GDM1 (cell line): ENCODE measurements around the gene HIVEP1.
"Not testable (repeated sequence)": the region's sequence is repeated elsewhere in the genome, so short reads cannot be mapped to it uniquely, and the experiment has no call there.

Source experiments
- DNase-seq: peaks from one replicate; lab custom pipeline; 2025; lab: John Stamatoyannopoulos, UW

HIVEP1 gene

GRCh38 chr6:12088531-12088930 lies 76.4 kb downstream of the HIVEP1 start:
- DNase-seq, result no peak

GRCh38 chr6:12090714-12091113 lies 78.6 kb downstream of the HIVEP1 start:
- DNase-seq, result no peak

GRCh38 chr6:12092762-12093161 lies 80.7 kb downstream of the HIVEP1 start:
- DNase-seq, result no peak

- no peak for DNase-seq
Observed at GRCh38 chr6:12094689-12095088, 82.6 kb downstream of the HIVEP1 start.

- no peak for DNase-seq
Observed at GRCh38 chr6:12096342-12096741, 84.2 kb downstream of the HIVEP1 start.

GRCh38 chr6:12097791-12098190 lies 85.7 kb downstream of the HIVEP1 start:
- no peak for DNase-seq

GRCh38 chr6:12099623-12100338 lies 87.7 kb downstream of the HIVEP1 start:
- DNase-seq, result no peak

- DNase-seq, result no peak
Observed at GRCh38 chr6:12101048-12101447, 88.9 kb downstream of the HIVEP1 start.

- DNase-seq, result no peak
Observed at GRCh38 chr6:12101653-12102312, 89.7 kb downstream of the HIVEP1 start.

GRCh38 chr6:12102350-12102749 lies 90.2 kb downstream of the HIVEP1 start:
- no peak for DNase-seq

- DNase-seq, result no peak
Observed at GRCh38 chr6:12103158-12103557, 91.0 kb downstream of the HIVEP1 start.

GRCh38 chr6:12105271-12105670 lies 93.2 kb downstream of the HIVEP1 start:
- no peak for DNase-seq

- DNase-seq, result not testable (repeated sequence)
Observed at GRCh38 chr6:12108376-12108775, 96.3 kb downstream of the HIVEP1 start.

- no peak for DNase-seq
Observed at GRCh38 chr6:12110523-12111362, 98.6 kb downstream of the HIVEP1 start.

- DNase-seq, result no peak
Observed at GRCh38 chr6:12111363-12111670, 99.2 kb downstream of the HIVEP1 start.

- no peak for DNase-seq
Observed at GRCh38 chr6:12112540-12113189, 100.6 kb downstream of the HIVEP1 start.

GRCh38 chr6:12113190-12113577 lies 101.1 kb downstream of the HIVEP1 start:
- no peak for DNase-seq

GRCh38 chr6:12114055-12114503 lies 102.0 kb downstream of the HIVEP1 start:
- DNase-seq, result no peak

GRCh38 chr6:12115001-12115400 lies 102.9 kb downstream of the HIVEP1 start:
- DNase-seq, result no peak

- no peak for DNase-seq
Observed at GRCh38 chr6:12115492-12115891, 103.4 kb downstream of the HIVEP1 start.

GRCh38 chr6:12116264-12116800 lies 104.2 kb downstream of the HIVEP1 start:
- no peak for DNase-seq

GRCh38 chr6:12116978-12117377 lies 104.9 kb downstream of the HIVEP1 start:
- no peak for DNase-seq
